GM21786 (cell line): Measurements from ENCODE around the gene ITIH3.
A peak's percentile ranks its signal among the peaks of the same experiment; 100 is the strongest.

ENCODE experiments used
- ATAC-seq: cut with Tn5 transposase; IDR thresholded peaks from one replicate; pipeline ENCODE4 v1.9.1; 2021; ENCODE audit not compliant: unreplicated experiment

ITIH3 gene

DNA sequence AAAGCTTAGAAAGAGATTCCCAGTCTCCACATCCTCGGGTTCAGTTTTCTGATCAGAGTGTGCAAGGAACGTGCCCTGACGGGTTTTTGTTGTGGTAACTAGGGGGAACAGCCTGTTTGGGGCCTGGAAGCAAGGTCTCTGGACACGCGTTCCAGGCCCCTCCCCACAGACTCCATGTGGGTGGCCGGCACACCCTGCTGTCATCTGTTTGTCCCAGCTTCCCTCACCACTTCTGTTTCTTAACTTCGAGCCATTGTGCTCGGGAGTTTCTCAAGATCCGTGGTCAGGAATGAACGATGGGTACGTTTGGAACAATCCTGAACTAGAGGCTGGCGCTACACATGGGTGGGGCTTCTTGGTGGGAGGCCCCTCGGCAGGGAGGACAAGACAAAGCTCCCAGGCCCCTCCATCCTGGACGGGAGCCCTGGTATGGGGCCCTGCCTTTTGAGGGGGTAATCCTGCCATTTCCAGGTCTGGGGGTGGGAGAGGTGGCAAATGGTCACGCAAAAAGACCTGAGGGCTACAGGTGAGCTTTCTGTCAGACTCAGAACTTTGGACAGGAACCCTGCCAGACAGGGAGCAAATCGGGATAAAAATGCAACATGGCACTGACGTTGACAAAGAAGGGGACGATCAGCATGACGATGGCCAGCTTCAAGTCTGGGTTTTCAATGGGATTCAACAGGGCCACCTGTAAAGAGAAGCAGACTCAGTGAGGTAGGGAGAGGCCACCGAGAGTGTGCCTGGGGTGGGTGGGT is 48.7 kb downstream of the ITIH3 start:
- ATAC-seq, result no peak

DNA sequence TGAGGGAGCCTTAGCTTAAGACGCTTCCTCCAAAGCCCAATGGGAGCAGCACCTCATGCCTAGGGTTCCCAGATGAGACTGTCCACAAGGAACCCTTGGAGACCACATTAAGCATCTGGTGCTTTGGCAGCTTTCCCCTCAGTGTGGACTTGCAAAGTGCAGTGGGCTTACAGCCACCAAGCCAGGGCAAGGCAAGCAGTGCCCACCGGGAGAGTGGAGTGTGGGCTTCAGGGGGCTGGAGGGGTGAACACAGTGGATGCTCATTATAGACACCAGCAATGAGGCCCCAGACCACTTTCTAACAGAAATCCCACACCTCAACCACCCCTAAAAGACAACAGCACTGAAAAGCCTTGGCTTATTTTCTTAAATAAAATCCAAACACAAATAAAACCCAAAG is 49.3 kb downstream of the ITIH3 start:
- ATAC-seq, result no peak

DNA sequence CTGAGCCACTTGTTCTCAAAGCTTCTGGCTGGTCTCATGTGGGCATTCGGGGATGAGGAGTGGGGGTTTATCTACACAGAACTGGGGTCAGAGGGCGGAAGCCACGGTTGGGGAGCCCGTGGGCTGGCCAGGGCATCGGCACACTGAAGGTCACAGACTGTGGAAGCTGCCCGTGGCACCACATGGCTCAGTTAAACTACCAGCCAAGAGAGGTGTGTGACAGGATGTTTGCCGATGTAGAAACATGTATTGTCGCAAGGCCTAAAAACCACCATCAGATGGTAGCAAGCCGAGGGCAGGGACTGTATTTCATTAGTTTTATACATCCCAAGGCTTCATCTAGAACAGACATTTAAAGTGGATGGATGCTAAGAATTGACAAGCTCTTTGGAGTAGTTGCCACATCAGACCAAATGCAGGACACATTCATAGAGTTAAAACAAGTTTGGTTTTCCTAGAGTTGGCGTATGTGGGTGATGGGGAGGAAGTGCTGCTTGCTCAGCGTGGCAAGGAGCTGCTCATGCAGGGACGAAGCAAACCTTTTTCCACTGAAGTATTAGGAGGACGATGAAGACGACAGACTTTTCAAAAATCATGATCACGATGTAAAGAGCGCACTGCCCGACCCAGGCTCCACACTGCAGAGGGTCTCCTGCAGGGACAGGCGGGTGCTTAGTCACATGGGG is 49.8 kb downstream of the ITIH3 start:
- ATAC-seq, result no peak

DNA sequence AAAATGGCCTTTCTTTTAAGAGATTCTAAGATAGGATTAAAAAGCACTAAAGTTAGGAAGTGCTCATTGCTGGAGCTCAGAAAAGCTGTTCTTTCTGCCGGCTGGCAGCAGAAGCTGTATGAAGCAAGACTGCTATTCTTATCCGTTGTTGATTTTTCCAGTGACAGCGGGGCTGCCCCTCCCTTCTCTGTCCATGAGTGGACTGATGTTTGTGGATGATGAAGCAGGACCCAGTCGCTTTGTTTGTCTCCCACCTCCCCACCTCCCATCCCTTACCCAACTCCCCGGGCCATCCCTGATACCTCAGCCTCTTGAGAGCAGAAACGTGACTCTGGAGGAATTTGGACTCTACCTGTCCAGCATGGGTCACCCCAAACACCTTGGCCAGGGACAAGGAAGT is 50.6 kb downstream of the ITIH3 start:
- ATAC-seq, result no peak

DNA sequence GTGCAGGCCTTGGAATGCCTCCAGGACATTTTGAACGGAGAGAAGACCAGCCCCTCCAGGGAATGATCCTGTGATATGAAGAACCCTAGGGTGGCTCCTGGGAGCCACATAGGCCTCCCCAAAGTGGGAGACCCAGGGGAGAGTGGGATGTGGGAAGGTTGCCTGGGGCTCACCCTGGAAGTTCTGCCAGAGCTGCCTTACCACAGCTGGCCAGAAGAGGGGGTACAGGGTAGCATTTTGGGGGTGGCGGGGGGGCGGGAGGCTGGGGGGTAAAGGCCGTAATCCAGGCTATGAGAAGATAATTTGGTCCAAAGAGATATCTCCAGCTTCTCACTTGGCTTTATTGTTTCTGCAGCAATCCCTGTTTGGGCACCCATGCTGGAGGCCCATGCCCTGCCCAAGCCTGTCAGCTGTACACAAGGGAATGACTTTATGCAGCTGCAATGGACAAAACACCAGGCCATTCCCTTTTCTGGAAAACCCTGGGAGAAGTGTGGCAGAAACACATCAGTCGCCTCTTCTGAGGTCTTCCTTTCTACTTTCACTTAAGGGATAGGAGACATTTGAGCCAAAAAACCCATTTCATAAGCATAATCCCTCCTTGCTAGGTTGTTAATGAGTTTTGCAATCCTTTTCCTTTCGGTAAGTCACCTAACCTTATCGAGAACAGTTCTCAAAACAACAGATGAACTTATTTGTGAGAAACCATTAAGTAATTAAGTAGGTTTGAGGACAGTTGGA is 51.3 kb downstream of the ITIH3 start:
- ATAC-seq, result no peak

DNA sequence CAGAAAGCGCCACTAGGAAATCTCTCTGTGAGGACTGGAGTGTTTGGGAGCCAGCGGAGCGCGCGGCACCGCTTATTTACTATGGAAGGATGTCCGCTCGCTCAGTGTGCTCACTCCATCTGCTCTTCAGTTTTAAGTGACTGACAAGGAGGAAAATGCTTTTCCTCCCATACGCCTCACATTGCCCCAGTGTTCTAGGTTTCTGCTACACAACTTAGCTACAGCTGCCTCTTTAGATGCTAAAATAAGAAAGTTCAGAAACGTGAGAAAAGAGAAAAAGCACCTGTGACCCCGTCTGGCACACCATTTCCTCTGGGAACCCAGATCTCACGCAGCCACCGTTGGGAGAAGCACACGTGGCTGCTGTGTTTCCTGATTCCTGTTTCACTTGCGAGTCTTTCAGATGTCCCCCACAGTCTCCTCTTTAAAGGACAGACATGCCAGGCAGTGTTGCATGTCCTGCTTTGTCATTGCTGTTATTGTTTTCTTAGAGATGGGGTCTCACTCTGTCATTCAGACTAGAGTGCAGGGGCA is 51.9 kb downstream of the ITIH3 start:
- ATAC-seq, result no peak

DNA sequence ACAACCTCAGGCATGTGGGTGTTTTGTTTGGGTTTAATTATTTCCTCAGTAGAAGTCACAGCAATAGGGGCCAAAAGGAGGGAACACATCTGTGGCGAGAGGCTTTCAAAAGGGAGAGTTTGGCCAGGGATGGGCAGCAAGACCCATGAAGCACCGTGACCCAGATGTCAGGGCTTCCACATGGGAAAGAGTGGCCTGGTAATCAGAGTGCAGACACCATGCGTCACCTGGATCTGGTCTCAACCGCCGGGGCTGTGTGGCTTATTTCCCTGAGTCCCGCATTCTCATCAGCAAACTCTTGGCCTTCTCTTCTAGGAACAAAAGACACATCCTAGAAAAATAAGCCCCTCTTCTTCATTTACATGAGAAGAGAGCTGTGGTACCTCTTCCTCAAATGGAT is 52.6 kb downstream of the ITIH3 start:
- no peak for ATAC-seq

DNA sequence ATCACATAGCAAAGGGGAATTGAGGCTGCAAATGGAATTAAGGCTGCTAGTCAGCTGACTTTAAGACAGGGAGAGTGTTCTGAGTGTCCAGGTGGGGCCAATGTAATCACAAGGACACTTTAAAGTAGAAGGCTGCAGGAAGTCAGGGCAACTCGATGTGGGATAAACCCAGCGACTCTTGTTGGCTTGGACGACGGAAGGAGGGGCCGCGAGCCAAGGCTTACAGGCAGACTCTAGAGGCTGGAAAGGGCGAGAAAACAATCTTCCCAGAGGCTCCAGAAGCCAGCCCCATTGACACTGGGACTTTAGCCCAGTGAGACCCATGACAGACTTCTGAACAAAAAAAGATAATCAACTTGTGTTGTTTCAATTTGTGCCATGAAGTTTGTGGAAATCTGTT is 53.1 kb downstream of the ITIH3 start:
- ATAC-seq, result no peak

DNA sequence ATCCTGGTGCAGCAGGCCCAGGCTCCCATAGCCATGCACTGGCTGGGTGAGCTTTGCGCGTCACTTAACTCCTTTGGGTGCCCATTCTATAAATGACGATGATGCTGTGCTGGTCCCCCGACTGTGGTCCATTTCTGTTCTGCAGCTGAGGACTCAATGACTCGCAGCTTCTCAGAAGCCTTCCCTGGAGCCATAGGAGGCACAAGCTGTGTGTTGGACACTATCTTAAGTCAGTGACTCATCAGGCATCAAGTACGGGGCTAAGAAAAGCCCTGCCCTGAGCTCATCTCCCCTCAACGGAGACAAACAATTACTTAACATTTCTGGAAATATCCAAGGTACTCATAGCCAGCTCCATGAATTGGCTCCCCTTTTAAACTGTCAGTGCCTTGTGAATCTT is 54.0 kb downstream of the ITIH3 start:
- ATAC-seq, result no peak

DNA sequence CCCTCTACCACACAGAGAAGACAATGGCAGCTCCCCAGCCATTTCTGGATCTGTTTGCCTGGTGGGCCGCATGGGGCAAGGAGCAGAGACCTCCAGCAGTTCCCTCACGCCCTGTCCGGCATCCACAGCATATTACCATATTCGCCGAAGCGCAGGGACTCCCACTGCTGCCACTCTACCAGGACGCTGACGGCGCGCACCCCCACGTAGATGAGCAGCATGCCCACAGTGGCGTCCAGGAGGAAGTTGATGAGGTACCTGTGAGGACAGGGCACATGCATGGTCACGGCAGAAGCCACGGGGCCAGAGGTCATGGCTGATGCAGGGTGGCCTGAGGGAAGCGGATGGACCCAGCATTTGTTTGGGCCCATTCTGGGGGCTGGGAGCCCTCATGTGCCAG is 55.1 kb downstream of the ITIH3 start:
- no peak for ATAC-seq

DNA sequence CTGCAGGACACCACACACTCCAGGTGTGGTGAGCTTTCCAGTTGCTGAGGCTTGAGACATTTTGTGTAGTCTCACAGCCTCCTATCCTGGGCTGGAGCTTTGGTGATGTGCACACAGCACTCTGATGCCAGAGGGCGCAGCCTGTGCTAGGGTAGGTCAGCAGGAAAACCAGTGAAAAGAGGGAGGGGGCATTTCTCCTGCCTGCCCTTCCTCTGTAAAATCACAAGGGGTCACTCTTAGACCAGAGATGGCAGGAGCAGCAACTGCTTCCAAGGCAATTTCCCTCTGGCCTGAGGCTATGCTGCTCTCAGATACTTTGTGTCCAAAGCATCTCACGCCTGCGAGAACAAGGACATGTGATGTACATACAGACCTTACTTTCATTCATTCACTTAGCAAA is 56.8 kb downstream of the ITIH3 start:
- ATAC-seq, result no peak

DNA sequence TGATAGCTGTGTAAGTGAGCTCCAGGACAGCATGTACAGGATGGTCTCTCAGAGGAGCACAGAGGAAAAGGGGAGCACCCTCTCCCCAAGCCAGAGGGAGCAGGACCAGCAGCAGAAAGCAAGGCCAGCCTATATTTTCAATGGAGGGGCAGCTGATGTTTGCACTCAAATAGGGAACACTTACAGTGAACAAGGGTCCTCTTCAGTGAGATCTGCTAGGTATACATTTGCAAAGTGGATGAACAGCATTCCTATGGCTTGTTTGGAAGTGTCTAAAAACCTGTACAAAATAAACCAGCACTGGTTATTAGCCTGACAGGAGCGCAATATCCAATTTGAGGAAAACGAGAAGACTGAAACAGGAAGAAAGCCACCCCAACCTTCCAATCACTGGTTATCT is 57.8 kb downstream of the ITIH3 start:
- no peak for ATAC-seq

DNA sequence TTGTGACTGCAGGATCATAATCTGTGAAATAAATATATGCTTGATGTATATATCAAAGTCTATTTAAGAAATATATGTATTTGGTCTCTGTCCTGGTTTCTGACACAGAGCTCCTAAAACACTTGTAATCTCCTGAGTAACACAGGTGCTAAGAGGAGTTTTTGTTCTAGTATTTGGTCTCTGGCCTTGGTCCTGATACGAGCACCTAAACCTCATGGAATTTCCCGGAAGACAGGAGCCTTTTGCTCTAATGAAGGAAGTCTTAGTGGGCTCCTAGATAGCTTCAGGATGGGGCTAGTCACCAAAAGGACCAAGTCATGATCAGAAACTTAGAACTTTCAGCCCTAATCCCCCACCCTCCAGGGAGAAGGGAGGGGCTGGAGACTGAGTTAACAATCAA is 59.4 kb downstream of the ITIH3 start:
- ATAC-seq, result no peak

DNA sequence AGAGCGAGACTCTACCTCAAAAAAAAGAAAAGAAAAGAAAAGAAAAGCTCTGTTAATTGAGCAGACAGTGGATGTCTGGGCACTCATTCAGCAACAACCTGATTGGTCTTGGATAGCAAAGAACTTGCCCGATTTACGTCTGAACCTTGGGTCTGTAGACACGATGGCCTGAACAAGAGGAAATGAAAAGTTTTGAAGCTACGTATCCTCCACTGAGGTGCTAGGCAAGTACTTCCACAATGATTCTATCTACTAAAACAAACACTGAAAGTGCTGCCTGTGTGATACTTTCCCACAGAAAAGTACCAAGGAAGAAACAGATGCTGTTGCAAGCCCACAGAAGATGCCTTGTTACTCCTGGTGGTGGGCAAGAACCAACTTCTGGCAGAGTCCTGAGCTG is 62.1 kb downstream of the ITIH3 start:
- peak; percentile 80 for ATAC-seq

DNA sequence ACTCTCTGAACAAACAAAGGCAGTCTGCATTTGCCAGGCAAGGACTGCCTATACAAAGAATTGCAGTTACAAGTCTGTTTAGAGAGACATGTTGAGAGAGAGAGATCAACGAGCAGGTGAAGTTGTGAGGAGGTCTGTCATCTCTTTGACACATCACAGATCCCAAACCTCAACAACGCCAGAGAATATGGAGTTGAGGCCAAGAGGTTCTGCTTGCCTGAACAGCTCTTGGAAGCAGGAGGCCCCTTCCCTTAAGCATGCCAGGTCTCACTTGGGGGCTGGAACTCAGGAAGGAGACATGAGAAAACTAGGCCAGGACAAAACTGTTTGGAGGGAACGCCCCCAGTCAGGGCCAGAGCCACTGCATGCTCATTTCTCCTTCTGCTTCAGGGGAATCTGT is 62.5 kb downstream of the ITIH3 start:
- no peak for ATAC-seq

DNA sequence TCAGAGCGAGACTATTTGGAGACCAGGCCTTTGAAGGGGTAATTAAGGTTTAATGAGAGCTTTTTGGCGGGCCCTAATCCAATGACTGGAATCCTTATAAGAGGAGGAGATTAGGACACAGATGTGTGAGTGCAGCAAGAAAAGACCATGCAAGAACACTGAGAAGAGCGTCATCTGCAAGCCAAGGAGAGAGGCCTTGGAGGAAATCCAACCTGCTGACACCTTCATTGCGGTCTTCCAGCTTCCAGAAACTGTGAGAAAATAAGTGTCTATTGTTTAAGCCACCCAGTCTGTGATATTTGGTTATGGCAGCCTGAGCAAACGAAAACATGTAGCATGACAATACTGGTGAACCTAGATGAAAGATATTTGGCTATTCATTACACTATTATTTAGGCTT is 63.3 kb downstream of the ITIH3 start:
- ATAC-seq, result no peak
